Esophagus squamous epithelium (tissue), 4 donors: Measurements from ENCODE around the gene CTNND2.

Experiments
- POLR2A ChIP-seq, 4 donors: fragments of 450-650 bp; IDR thresholded peaks; one replicate each; pipeline ENCODE4 v1.6.1; 2017; ENCODE audit warnings: antibody characterized with exemption in 4 of 4, mild to moderate bottlenecking in 4 of 4, moderate library complexity in 3 of 4
- TF ChIP-seq, protein P1 (sequence below), 6 experiments: fragments of 450-650 bp in 4 of 6; fragments of 200-600 bp in 2 of 6; sonication (generic) in 2 of 6; IDR thresholded peaks; one replicate each; pipeline ENCODE4 v1.5.1; 2016 to 2019; ENCODE audit warnings: antibody characterized with exemption in 6 of 6, mild to moderate bottlenecking in 4 of 6, moderate library complexity in 4 of 6

DNA sequence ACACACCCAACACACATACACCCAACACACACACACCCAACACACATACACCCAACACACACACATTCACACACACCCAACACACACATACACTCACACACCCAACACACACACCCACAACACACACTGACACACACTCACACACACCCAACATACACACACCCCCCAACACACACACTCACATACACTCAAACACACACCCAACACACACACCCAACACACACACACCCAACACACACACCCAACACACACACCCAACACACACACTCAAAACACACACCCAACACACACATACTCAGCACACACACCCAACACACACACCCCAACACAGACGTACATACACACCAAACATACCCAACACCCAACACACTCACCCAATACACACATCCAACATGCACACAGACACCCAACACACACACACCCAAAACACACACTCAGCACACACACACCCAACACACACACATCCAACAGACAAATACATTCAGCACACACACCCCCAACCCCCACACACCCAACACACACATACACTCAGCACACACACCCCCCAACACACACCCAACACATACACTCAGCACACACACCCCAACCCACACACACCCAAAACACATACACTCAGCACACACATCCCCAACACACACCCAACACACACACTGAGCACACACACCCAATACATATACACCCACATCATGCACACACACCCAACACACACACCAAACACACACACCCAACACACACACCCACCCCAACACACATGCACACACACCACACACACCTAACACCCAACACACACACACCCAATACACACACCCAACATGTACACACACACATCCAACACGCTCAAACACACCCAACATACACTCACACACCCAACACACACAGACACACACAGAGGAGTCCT lies 663.7 kb downstream of the CTNND2 start:
- TF ChIP-seq, protein P1, sequence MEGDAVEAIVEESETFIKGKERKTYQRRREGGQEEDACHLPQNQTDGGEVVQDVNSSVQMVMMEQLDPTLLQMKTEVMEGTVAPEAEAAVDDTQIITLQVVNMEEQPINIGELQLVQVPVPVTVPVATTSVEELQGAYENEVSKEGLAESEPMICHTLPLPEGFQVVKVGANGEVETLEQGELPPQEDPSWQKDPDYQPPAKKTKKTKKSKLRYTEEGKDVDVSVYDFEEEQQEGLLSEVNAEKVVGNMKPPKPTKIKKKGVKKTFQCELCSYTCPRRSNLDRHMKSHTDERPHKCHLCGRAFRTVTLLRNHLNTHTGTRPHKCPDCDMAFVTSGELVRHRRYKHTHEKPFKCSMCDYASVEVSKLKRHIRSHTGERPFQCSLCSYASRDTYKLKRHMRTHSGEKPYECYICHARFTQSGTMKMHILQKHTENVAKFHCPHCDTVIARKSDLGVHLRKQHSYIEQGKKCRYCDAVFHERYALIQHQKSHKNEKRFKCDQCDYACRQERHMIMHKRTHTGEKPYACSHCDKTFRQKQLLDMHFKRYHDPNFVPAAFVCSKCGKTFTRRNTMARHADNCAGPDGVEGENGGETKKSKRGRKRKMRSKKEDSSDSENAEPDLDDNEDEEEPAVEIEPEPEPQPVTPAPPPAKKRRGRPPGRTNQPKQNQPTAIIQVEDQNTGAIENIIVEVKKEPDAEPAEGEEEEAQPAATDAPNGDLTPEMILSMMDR (IDR thresholded peaks at IDR 0.05) = no peak
- no peak for TF ChIP-seq POLR2A (IDR thresholded peaks at IDR 0.05)
